ENCODE results near the gene KRI1.
"Not testable (repeated sequence)": the region's sequence is repeated elsewhere in the genome, so short reads cannot be mapped to it uniquely, and the experiment has no call there.

The KRI1 gene

GRCh38 chr19:10549733-10550132 lies 16.1 kb downstream of the KRI1 start:
- DNase-seq = no peak

GRCh38 chr19:10548746-10549276 lies 17.0 kb downstream of the KRI1 start:
- no peak for DNase-seq

GRCh38 chr19:10546817-10547216 lies 19.0 kb downstream of the KRI1 start:
- no peak for DNase-seq

- DNase-seq = peak; percentile 49
Measured at GRCh38 chr19:10544753-10545251, 21.0 kb downstream of the KRI1 start.

GRCh38 chr19:10544242-10544752 lies 21.5 kb downstream of the KRI1 start:
- DNase-seq = peak; percentile 47

GRCh38 chr19:10543420-10544241 lies 22.2 kb downstream of the KRI1 start, which contains the start of gene ATG4D:
ATG4D (plus strand) TSS chr19:10543904; CDS start chr19:10544091, 187 bp downstream.
- peak; percentile 98 for DNase-seq

GRCh38 chr19:10543059-10543419 lies 22.8 kb downstream of the KRI1 start:
- no peak for DNase-seq

GRCh38 chr19:10539016-10539415 lies 26.8 kb downstream of the KRI1 start:
- DNase-seq = not testable (repeated sequence)

GRCh38 chr19:10538204-10538983 lies 27.4 kb downstream of the KRI1 start:
- no peak for DNase-seq

GRCh38 chr19:10537668-10538067 lies 28.1 kb downstream of the KRI1 start:
- no peak for DNase-seq

GRCh38 chr19:10535613-10536012 lies 30.2 kb downstream of the KRI1 start:
- no peak for DNase-seq

GRCh38 chr19:10533646-10534386 lies 32.0 kb downstream of the KRI1 start:
- no peak for DNase-seq

- no peak for DNase-seq
Measured at GRCh38 chr19:10532457-10532856, 33.4 kb downstream of the KRI1 start.

GRCh38 chr19:10526887-10527286 lies 38.9 kb downstream of the KRI1 start:
- DNase-seq = not testable (repeated sequence)

- no peak for DNase-seq
Measured at GRCh38 chr19:10525636-10526035, 40.2 kb downstream of the KRI1 start.

GRCh38 chr19:10523135-10523636 lies 42.6 kb downstream of the KRI1 start:
- no peak for DNase-seq

- DNase-seq = no peak
Measured at GRCh38 chr19:10521461-10522171, 44.2 kb downstream of the KRI1 start.

GRCh38 chr19:10520652-10521318 lies 45.0 kb downstream of the KRI1 start:
- no peak for DNase-seq

- DNase-seq = no peak
Measured at GRCh38 chr19:10519421-10519820, 46.4 kb downstream of the KRI1 start.

- no peak for DNase-seq
Measured at GRCh38 chr19:10518444-10519361, 47.1 kb downstream of the KRI1 start.

Measured in RPMI8226 (cell line).